GM21737 (cell line): ENCODE results near the gene PHOX2A.
"Not testable (repeated sequence)": the region's sequence is repeated elsewhere in the genome, so short reads cannot be mapped to it uniquely, and the experiment has no call there.

Source experiments
- ATAC-seq: cut with Tn5 transposase; IDR thresholded peaks from one replicate; pipeline ENCODE4 v1.9.1; 2021; ENCODE audit warnings: mild to moderate bottlenecking, moderate library complexity; ENCODE audit not compliant: unreplicated experiment

Gene PHOX2A

DNA sequence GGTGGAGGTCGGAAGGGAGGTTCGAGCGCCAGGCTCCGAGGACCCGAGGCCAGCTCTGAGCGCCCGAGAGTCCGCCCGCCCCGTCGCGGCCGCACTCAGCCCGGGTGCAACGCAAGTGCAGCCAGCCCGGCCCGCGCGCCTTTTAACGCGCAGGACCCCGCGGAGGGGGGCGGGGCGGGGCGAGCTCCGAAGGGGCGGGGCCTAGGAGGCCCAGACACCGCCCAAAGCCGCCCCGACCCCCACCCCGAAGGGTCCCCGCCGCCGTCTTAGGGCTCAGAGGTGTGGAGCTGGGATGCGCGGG lies at the start of gene PHOX2A:
Gene PHOX2A (minus strand): TSS at position 117 of the 301 bp plus-strand sequence. CDS start 172 bp downstream, outside the sequence.
- no peak for ATAC-seq

DNA sequence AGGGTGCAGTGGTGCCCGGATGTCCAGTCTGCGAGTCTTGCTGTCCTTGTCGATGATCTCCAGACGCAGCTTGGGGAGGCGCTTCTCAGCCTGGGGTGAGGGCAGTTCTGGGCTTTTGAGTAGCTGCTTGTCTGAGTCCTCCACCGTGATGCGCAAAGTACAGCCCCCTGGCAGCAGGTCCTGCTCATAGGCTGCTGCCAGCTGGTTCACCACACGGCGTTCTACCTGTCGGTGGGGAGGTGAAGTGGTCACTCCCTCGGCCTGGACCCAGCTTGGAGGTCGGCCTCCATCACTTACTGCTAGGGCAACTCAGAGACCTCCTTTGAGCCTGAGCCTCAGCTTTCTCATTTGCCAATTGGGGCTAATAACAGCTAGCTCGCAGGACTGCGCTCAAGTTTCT lies 49.4 kb upstream of the PHOX2A start:
- ATAC-seq: no peak

DNA sequence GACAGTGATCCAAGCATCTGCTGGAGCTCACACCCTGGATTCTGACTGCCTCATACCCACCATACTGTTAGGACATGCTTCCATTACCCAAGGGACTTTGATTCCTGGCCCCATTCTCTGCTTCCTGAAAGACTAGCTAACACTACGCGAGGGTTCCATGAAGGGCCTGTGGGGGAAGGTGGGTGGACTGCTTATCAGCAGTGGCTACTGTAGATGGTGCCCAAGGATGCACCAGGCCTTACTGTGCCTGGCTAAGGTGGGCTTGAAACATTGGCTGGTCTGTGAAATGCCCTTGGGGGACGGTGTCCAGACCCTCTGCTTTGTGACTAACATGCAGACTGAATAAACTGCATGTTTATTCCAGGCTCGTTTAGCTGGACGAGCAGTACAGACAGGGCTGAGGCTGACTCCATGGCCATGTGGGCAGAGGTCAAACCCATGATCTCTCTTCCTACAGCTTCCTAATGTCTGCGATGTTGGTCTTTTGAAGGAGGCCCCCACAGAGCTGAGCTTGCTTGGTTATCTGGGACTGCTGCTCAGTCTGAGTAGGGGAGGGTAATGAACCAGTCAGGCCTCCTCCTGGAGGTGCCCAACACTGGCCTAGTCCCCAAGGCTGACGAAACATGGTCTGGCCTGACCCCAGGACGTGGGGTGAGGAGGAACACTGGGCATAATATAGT lies 48.3 kb upstream of the PHOX2A start:
- ATAC-seq: no peak

DNA sequence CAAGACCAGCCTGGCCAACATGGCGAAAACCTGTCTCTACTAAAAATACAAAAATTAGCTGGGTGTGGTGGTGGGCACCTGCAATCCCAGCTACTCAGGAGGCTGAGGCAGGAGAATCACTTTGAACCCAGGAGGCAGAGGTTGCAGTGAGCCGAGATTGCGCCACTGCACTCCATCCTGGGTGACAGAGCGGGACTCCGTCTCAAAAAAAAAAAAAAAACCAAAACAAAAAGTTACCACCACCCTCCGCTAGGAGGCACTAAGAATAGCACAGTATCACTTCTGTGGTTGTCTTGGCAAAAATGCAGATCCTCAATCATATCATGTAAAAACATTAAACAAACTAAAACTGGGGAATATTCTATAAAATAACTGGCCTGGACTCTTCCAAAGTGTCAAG lies 46.8 kb upstream of the PHOX2A start:
- ATAC-seq: not testable (repeated sequence)

DNA sequence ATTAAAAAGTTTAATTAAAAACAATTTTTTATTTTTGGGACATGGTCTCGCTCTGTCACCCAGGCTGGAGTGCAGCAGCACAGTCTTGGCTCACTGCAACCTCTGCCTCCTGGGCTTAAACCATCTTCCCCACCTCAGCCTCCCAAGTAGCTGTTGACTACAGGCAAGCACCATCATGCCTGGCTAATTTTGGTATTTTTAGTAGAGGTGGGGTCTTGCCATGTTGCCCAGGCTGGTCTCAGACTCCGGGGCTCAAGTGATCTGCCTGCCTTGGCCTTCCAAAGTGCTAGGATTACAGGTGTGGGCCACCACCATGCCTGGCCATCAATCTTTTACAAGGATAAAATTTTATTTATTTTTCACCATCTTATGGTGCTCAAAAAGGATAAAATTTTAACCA lies 43.3 kb upstream of the PHOX2A start:
- ATAC-seq: no peak

DNA sequence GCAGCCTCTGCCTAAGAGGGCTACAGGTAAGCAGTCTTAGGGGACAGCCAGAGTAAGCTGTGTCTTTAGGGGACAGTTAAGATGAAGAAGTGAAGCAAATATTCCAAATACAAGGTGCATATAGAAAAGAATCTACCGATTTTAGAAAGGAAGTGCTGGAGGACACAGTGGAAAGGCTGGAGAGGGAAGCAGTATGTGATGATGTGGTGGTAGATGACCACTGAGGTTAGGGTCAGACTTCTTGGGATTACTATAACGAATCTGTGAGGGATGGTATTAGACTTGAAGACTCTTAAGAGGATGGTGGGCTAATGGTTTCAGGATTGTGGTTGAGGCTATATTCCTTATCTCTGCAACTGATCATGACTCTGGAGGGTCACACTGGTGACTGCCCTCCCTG lies 40.0 kb upstream of the PHOX2A start:
- no peak for ATAC-seq

DNA sequence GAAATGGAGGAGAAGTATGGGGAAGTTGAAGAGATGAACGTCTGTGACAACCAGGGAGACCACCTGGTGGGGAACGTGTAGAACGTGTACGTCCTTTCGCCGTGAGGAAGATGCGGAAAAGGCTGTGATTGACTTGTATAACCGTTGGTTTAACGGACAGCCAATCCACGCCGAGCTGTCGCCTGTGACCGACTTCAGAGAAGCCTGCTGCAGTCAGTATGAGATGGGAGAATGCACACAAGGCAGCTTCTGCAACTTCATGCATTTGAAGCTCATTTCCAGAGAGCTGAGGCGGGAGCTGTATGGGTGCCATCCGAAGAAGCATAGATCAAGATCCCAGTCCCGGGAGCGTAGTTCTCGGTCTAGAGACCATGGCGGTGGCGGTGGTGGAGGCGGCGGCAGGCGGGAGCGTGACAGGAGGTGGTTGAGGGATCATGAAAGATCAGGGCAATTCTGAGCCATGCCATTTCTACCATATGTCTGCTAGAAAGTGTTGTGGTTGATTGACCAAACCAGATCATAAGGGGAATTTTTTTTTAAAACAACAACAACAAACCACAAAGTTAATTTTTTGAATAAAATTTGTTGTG lies 36.8 kb upstream of the PHOX2A start:
- ATAC-seq: no peak

DNA sequence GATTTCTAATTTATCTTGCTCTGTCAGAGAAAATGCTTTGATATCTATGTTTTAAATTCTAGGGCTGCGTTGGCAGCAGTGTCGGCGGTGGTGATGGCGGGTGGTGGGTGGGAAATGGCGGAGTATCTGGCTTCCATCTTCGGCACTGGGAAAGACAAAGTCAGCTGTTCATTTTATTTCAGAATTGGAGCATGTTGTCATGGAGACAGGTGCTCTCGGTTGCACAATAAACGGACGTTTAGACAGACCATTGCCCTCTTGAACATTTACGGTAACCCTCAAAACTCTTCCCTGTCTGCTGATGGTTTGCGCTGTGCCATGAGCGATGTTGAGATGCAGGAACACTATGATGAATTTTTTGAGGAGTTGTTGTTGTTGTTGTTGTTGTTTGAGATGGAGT lies 36.1 kb upstream of the PHOX2A start:
- no peak for ATAC-seq

DNA sequence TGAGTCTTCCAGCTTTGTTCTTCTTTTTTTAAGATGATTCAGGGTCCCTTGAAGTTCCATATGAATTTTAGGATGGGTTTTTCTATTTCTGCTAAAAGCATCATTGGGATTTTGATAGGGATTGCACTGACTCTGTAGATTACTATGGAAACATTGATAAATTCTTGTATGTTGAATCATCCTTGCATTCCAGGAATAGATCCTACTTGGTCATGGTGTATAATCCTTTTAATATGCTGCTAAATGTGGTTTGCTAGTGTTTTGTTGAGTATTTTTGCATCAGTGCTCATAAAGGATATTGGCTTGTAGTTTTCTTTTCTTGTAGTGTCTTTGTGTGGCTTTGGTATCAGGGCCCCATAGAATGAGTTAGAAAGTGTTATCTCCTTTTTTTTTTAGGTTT lies 34.9 kb upstream of the PHOX2A start:
- no peak for ATAC-seq

DNA sequence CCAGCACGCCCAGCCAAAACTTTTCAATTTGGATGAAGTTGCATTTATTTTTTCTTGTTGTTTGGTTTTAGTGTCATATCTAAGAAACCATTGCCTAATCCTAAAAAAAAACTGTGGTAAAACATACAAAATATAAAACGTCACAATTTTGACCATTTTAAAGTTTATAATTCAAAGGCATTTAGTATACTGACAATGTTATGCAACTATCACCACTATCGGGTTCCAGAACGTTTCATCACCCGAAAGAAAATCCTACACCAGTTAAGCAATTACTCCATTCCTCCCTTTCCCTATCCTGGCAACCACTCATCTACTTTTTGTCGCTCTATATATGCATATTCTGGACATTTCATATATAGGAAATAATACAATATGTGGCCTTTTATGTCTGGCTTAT lies 30.5 kb upstream of the PHOX2A start:
- no peak for ATAC-seq

DNA sequence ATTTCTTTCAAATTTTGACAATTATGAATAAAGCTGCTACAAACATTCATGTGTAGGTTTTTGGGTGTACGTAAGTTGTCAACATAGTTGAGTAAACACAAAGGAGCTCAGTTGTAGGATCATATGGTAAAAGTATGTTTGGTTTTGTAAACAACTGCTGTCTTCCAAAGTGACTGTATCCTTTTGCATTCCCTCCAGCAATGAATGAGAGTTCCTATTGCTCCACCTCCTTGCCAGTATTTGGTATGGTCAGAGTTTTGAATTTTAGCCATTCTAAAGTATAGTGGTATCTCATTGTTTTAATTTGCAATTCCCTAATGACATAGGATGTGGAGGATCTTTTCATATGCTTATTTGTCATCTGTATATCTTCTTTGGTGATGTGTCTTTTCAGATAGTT lies 28.0 kb upstream of the PHOX2A start:
- no peak for ATAC-seq

DNA sequence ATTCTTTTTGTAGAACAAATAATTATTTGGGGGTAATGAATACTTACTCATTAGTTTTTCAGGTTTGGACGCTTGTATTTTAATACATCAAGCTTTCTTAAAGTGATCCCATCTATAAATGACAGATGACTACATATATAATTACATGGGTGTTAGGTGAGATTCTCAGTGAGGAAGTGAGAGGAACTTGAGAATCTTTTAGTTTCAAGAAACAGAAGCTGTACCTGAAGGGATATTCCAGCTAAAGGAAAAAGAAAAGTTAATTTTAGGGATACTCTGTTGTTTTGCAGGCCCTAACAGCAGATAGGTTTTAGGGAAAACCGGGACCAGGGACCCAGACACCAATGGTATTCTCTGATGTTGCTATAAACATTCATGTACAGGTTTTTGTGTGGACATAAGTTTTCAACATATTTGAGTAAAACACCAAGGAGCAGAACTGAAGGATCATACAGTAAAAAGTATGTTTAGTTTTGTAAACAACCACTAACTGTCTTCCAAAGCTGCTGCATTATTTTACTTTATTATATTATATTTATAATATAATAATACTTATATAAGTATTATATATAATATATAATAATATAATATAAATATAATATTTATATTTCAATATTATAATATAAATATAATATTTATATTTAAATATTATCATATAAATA lies 24.1 kb upstream of the PHOX2A start:
- ATAC-seq: no peak

DNA sequence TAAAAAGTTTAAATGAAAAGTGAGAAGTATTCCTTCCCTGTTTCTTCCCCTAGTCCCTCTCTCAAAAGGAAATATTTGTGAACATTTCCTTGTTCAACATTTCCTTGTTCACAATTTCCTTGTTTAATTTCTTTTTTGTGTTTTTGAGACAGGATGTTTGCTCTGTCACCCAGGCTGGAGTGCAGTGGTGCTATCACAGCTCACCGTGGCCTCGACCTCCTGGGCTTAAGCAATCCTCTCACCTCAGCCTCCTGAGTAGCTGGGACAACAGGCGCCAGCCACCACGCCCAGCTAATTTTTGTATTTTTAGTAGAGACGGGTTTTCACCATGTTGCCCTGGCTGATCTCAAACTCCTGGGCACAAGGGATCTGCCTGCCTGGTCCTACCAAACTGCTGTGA lies 23.0 kb upstream of the PHOX2A start:
- not testable (repeated sequence) for ATAC-seq

DNA sequence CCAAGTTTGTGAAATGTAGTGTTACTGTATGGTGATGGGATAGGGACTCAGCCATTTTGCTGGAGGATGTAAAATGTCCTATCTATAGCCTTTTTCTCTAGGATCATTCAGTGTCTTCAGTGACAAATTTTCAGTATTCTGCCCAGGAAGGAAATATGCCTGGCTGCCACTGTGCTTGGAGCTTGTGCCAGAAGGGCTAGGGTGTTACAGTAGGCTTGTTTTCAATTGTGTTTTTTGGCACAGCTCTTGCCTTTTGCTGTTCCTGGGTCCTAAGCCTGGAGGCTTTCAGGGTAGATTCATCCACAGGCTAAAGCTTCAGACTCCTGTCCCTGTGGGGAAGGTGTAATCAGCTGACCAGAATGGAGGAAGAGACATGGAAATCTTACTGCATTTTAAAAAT lies 22.0 kb upstream of the PHOX2A start:
- no peak for ATAC-seq

DNA sequence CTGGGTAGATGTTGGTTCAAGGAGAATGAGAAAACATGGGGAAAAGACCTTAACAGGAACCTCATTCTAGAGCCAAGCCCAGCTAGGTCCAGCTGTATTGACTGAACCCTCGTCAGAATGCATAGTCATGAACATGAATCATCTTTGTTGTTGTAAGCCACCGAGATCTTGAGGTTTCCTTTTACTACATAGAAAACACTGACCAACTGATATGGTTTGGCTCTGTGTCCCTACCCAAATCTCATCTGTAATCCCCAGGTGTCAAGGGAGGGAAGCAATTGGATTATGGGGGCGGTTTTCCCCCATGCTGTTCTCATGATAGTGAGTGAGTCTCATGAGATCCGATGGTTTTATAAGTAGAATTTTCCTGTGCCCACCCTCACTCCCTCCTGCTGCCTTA lies 19.4 kb upstream of the PHOX2A start:
- no peak for ATAC-seq

DNA sequence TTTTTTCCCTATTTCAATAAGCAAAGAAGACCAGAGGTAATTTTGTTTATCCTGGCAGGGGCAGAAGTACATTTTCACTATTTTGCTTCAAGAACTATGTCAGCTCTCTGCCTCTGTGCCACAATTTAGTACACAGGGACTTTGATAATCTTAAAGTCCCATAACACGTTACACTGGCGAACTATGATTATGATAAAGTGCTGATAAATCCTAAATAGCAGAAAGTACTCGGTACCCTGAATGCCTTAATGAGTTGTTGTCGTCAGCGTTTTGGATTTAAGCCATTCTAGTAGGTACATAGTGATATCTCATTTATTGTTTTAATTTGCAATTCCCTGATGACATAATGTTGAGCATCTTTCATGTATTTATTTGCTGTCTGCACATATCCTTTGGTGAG lies 16.6 kb upstream of the PHOX2A start:
- ATAC-seq: no peak

DNA sequence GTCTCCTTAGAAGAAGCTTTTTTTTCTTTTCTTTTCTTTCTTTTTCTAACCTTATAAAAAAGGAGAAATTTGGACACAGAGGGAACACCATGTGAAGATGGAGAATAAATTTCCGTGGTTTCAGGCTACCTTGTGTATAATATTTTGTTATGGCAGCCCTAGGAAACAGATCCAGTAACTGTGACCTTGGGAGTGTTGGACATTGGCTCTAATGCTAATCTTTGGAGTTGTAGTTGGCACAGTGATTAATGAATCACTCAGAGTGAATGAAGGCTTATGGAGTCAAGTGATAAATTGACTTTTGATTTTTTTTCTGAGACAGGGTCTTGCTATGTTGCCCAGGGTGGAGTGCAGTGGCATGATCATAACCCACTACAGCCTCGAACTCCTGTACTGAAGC lies 15.5 kb upstream of the PHOX2A start:
- no peak for ATAC-seq

DNA sequence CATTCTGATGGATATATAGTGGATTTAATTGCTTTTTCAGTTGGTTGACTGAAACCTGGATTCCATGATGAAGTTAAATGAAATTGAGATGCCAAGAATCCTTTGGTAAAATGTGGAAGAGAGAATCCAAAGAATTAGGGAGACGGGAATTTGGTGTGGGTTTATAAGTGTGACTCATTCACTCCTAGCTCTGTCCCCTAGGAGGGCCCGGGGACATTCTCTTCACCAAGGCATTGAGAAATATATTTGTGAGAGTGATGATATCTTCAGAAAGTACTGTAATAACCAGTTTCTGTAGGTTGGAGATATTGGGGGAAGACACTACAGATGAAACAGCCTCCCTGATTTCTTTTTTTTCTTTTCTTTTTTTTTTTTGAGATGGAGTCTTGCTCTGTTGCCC lies 13.6 kb upstream of the PHOX2A start:
- ATAC-seq: no peak

DNA sequence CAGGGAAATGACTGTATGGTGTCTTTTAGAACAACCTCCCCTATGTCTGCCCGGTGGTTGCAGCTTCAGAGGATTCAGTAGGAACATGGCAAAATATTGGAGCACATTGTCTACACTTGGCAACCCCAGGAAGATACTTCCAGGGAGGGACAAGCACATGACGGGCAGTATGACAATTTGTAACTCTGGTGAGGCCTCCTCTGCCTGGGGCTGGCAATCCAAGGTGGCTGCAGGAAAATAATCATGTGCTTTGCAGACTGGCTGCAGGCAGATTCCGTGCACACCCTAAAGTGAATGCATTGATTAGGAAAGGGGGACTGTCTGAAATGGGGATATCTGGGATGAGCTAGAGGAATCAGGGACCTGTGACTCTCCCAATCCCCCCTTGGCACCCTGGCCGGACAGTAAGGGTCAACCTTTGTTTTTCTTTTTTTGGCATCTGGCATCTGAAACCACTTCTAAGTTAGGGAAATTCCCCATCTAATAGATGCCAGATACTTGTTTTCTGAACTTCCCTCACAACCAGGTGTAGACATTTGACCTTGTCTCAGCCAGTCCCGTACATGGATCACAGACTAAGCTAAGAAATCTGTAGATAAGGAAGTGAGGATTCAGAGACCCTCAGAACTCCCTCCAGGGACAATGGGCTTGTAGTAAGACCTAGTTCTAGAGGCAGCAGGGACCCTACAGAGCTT lies 10.5 kb upstream of the PHOX2A start:
- no peak for ATAC-seq

DNA sequence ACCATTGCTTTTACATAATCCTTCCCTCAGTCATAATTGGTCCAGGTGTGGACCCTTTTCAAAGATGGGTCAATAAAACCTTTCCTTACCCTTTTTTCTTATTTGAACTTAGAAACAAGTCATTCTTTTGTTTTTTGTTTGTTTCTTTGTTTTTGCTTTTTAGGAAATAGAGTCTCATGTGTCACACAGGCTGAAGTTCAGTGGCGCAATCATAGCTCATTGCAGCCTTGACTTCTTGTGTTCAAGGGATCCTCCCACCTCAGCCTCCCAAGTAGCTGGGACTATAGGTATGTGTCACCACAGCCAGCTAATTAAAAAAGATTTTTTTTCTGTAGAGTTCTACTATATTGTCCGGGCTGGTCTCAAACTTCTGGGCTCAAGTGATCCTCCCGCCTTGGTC lies 9.4 kb upstream of the PHOX2A start:
- ATAC-seq: no peak

DNA sequence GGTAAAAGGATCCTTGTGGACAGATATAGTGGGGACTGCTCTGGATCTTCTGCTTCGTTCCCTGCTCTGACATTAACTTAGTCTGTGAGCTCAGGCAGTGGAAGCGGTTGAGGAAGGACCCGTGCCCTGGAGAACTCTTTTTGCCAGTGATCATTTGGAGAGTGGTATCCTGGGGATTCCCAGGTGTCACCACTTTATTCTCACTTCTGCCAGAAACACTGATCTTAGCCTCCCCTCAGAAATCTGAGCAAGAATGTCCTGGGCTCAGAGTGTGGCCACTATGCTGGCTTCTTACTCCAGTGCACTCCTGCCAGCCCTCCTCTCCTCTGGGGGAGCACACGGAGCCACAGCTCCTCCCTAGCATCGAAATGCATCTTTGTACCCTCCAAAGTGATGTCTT lies 7.6 kb upstream of the PHOX2A start:
- no peak for ATAC-seq
